GM19023 (cell line): ENCODE results near the gene SSH2.
"Not testable (repeated sequence)": the region's sequence is repeated elsewhere in the genome, so short reads cannot be mapped to it uniquely, and the experiment has no call there.

Experiments used
- ATAC-seq: cut with Tn5 transposase; IDR thresholded peaks from one replicate; pipeline ENCODE4 v1.9.1; 2021; ENCODE audit warnings: mild to moderate bottlenecking, moderate library complexity; ENCODE audit not compliant: unreplicated experiment

SSH2 gene

GRCh38 chr17:29929533-29930408, at the start of gene SSH2:
TSS of gene SSH2 (minus strand) at chr17:29930228. CDS start at chr17:29930000, 228 bp downstream.
- ATAC-seq: peak; percentile 62

GRCh38 chr17:29977836-29978235, 47.8 kb upstream of the SSH2 start:
- ATAC-seq: no peak

GRCh38 chr17:29973005-29973404, 43.0 kb upstream of the SSH2 start:
- no peak for ATAC-seq

GRCh38 chr17:29972277-29972676, 42.2 kb upstream of the SSH2 start:
- no peak for ATAC-seq

GRCh38 chr17:29968271-29968670, 38.2 kb upstream of the SSH2 start:
- no peak for ATAC-seq

GRCh38 chr17:29962656-29963055, 32.6 kb upstream of the SSH2 start:
- ATAC-seq: no peak

- ATAC-seq: no peak
These were observed 29.8 kb upstream of the SSH2 start for GRCh38 chr17:29959658-29960337.

GRCh38 chr17:29958947-29959657, 29.1 kb upstream of the SSH2 start:
- ATAC-seq: no peak

- not testable (repeated sequence) for ATAC-seq
These were observed 27.5 kb upstream of the SSH2 start for GRCh38 chr17:29957488-29957887.

DNA sequence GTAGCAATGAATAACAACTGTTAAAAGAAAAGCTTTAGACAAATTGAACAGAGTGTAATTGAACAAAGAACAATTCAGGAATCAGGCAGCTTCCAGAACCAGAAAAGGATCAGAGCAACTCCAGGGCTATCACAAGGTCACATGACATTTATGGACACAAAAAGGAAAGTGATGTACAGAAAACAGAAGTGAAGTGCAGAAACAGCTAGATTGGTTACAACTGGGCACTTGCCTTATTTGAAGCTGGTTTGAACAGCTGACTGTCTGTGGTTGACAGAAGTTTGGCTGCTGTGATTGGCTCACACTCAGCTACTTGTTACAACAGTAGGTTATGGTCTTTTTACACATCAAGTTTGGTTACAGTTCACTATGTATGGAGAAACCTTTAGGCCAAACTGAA, 26.2 kb upstream of the SSH2 start:
- ATAC-seq: no peak

- ATAC-seq: no peak
These were observed 24.4 kb upstream of the SSH2 start for GRCh38 chr17:29954405-29954804.

- ATAC-seq: no peak
These were observed 19.7 kb upstream of the SSH2 start for GRCh38 chr17:29949696-29950095.

DNA sequence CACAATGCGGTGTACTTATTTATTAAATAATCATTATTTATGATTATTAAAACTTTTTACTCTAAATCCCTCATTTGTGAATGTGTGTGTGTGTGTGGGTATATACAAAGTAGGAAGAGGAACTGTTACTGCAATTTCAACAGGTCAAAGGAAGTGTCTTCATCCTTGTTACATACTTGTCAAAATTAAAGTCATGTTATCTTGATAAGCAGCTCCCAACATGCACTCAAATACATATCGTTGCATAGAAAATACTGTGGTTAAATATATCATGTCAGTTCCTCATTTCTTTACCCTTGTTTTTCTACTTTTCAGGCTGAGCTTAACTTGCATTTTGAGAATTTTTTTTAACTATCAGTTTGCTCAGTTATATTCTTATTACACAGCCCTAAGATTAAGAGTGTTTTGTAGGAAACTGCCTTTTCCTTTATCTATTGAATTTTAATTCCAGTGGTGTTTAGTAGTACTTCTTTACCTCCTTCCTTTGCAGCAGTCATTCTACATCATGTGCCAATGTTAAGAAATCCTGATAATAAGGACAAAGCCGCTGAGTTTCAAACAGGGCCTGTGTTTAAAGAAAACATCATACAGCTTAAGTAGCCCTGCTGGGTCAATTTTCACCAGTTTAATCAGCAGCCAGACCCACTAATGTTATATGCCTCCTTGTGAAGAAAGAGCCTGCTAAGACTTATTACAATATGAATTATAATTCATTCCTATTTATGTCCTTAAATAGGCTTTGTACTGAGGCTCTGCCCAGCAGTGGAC, 18.6 kb upstream of the SSH2 start:
- ATAC-seq: no peak

DNA sequence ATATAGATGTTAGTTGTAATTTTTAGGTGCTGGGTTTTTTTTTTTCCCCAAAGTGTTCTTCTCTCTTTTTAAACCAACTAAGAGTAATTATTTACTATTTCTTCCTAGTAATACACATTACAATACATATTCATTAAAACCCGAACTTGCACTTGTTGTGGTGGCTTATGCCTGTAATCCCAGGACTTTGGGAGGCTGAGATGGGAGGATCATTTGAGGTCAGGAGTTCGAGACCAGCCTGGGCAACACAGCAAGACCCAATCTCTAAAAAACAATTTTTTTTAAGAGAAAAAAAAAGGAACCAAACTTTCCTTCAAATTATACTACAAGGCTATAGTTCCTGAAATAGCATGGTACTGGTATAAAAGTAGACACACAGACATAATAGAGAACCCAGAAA, 15.3 kb upstream of the SSH2 start:
- no peak for ATAC-seq

- no peak for ATAC-seq
These were observed 11.3 kb upstream of the SSH2 start, which contains the start of gene EFCAB5 for GRCh38 chr17:29941334-29941733. TSS of gene EFCAB5 (plus strand) at chr17:29941634. CDS start at chr17:29941797, 163 bp downstream.

GRCh38 chr17:29936724-29937123, 6.7 kb upstream of the SSH2 start:
- ATAC-seq: no peak

DNA sequence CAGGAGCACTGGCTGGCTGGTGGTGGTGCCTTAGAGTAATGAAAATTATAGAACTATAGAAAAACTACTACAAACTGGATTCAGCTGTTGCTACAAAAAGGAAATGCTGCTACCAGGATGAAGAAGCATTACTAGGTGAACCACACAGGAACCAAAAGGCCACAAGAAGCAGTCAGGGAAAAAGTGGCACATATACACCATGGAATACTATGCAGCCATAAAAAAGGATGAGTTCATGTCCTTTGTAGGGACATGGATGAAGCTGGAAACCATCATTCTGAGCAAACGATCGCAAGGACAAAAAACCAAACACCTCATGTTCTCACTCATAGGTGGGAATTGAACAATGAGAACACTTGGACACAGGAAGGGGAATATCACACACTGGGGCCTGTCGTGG, 5.9 kb upstream of the SSH2 start:
- not testable (repeated sequence) for ATAC-seq

- no peak for ATAC-seq
These were observed 3.4 kb upstream of the SSH2 start for GRCh38 chr17:29933379-29933778.

- ATAC-seq: peak; percentile 62
These were observed 1.4 kb upstream of the SSH2 start for GRCh38 chr17:29931231-29931932.

DNA sequence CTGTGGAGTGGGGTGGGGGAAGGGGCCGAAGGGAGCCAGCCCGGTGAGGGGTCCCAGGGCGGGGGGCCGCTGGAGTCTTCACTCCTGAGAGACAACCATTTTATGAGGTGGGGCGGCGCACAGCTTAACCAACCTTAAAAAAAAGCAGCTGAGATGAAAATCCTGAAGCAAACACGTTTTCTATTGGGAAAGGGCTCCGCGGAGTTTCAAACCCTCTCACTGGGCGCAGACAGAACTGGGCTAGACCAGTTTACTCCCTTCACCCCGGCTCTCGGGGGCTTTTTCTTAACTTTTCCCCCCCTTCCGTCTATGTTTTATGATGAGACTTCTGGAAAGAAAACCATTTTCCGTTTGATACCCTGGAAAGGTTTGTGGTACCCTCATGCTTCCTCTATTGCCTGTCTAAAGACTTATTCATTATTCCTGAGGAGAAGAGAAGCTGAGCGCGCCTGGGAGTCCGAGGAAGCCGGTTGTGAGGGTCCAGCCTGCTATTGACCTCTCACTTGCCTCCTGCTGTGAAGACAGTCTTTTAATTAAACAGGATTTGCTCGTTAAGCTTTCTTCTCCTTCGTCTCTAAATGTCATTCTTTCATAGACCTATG, 482 bp upstream of the SSH2 start:
- ATAC-seq: peak; percentile 7
